Neural progenitor cell (in vitro differentiated cells): ENCODE data around the gene MED27. TPM values are rescaled to one million over a fixed set of nuclear protein-coding genes. Genes with fewer than 3 reads are reported as not detected.

ENCODE experiments used
- DNase-seq: peaks from one replicate; pipeline ENCODE4 v3.0.0-alpha.2; 2016; ENCODE audit warnings: low spot score
- H2AFZ ChIP-seq: fragments of 200-600 bp; sonication (generic); replicated peaks from 2 replicates; pipeline ENCODE4 v1.6.1; 2016; ENCODE audit warnings: antibody characterized with exemption
- H3F3A ChIP-seq: fragments of 200-600 bp; sonication (generic); 2 replicates; pipeline ENCODE4 v1.6.1; 2016; ENCODE audit warnings: antibody characterized with exemption, low read depth
- H3K27ac ChIP-seq: fragments of 200-600 bp; sonication (generic); 2 replicates; pipeline ENCODE4 v1.5.1; 2016; ENCODE audit warnings: mild to moderate bottlenecking
- H3K27me3 ChIP-seq: fragments of 200-600 bp; sonication (generic); 2 replicates; pipeline ENCODE4 v1.6.1; 2016; ENCODE audit warnings: mild to moderate bottlenecking, moderate library complexity
- H3K36me3 ChIP-seq: fragments of 200-600 bp; sonication (generic); 2 replicates; pipeline ENCODE4 v1.5.1; 2016
- H3K4me1 ChIP-seq: fragments of 200-600 bp; sonication (generic); 2 replicates; pipeline ENCODE4 v1.6.1; 2016; ENCODE audit warnings: mixed run types
- H3K4me2 ChIP-seq: fragments of 200-600 bp; sonication (generic); 2 replicates; pipeline ENCODE4 v1.6.1; 2016
- H3K4me3 ChIP-seq: fragments of 200-600 bp; sonication (generic); 2 replicates; pipeline ENCODE4 v1.5.1; 2016
- H3K79me2 ChIP-seq: fragments of 200-600 bp; sonication (generic); 2 replicates; pipeline ENCODE4 v1.6.1; 2016; ENCODE audit warnings: low read depth
- H3K9ac ChIP-seq: fragments of 200-600 bp; sonication (generic); 2 replicates; pipeline ENCODE4 v1.6.1; 2016
- H3K9me3 ChIP-seq: fragments of 200-600 bp; sonication (generic); 2 replicates; pipeline ENCODE4 v1.5.1; 2016; ENCODE audit warnings: low read depth
- H4K20me1 ChIP-seq: fragments of 200-600 bp; sonication (generic); 2 replicates; pipeline ENCODE4 v1.6.1; 2016; ENCODE audit warnings: low read depth
- H3K27ac Mint-ChIP-seq: 3 replicates; pipeline ENCODE4 v1.8.0; 2021; ENCODE audit warnings: mixed read lengths
- H3K27me3 Mint-ChIP-seq: 2 replicates; pipeline ENCODE4 v1.8.0; 2022; ENCODE audit warnings: low read depth, mild to moderate bottlenecking, inconsistent platforms, moderate library complexity, mixed read lengths; ENCODE audit not compliant: insufficient read depth
- H3K36me3 Mint-ChIP-seq: 3 replicates; pipeline ENCODE4 v1.8.0; 2021; ENCODE audit warnings: mixed read lengths
- H3K4me1 Mint-ChIP-seq: 3 replicates; pipeline ENCODE4 v1.8.0; 2021; ENCODE audit warnings: mixed read lengths
- H3K4me3 Mint-ChIP-seq: 3 replicates; pipeline ENCODE4 v1.8.0; 2021; ENCODE audit warnings: mild to moderate bottlenecking, moderate library complexity, mixed read lengths
- H3K9me3 Mint-ChIP-seq: 3 replicates; pipeline ENCODE4 v1.8.0; 2020; ENCODE audit warnings: mixed read lengths
- EZH2 ChIP-seq: fragments of 200-600 bp; sonication (generic); IDR thresholded peaks from 2 replicates; pipeline ENCODE4 v1.6.1; 2017; ENCODE audit warnings: antibody characterized with exemption, mild to moderate bottlenecking, moderate library complexity
- EZH2phosphoT487 ChIP-seq: fragments of 200-600 bp; sonication (generic); IDR thresholded peaks from 2 replicates; pipeline ENCODE4 v1.6.1; 2017; ENCODE audit warnings: antibody characterized with exemption
- total RNA-seq: library from RNA; depleted of rRNA; stranded (reverse); fragments of >200 nt; gene quantifications from 2 replicates; pipeline ENCODE4 v1.2.3, GENCODE V29; 2015; ENCODE audit warnings: low replicate concordance
- TF ChIP-seq, protein P1 (sequence below): fragments of 200-600 bp; sonication (generic); IDR thresholded peaks from 2 replicates; pipeline ENCODE4 v1.5.1; 2017; ENCODE audit warnings: antibody characterized with exemption, mild to moderate bottlenecking

The MED27 gene
- total RNA-seq, 1 donor from 2014 or later = 15.1 TPM

DNA sequence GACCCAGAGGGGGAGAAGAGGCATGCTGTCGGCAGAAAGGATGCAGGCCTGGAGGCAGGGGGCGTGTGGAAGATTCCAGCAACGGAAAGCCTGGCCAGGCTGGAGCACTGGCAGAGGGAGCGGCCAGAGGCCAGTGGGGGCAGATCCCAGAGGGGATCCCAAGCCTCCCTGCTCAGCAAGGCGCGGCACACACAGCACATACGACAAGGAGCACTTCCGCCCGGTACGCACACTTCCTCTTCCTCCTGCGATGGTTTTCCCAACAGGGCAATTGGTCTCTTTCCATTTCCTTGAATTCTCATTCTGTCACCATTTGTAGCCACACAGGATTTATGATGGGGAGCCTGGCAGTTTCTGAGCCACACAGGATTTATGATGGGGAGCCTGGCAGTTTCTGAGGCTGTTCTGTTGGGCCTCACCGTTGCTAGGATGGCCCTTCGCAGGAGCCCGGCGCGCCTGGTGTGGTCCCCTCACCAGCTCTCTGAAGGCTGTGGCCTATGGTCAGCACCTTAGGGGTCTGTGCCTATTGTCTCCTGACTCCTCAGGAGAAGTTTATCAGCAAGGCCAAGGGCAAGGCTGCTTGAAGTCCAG, 216.3 kb downstream of the MED27 start:
- Mint-ChIP-seq H3K4me3 (no peak overlapping the region), H3K4me1 (peaks cover 37% of the 10 kb centered on the region), H3K27ac (no peak overlapping the region), H3K27me3 (peaks cover 9% of the 10 kb centered on the region), H3K9me3 (no peaks in the 10 kb centered on the region), H3K36me3 (peaks cover 15% of the 10 kb centered on the region)
- no peak for TF ChIP-seq EZH2
- TF ChIP-seq EZH2phosphoT487 = no peak
- TF ChIP-seq, protein P1, sequence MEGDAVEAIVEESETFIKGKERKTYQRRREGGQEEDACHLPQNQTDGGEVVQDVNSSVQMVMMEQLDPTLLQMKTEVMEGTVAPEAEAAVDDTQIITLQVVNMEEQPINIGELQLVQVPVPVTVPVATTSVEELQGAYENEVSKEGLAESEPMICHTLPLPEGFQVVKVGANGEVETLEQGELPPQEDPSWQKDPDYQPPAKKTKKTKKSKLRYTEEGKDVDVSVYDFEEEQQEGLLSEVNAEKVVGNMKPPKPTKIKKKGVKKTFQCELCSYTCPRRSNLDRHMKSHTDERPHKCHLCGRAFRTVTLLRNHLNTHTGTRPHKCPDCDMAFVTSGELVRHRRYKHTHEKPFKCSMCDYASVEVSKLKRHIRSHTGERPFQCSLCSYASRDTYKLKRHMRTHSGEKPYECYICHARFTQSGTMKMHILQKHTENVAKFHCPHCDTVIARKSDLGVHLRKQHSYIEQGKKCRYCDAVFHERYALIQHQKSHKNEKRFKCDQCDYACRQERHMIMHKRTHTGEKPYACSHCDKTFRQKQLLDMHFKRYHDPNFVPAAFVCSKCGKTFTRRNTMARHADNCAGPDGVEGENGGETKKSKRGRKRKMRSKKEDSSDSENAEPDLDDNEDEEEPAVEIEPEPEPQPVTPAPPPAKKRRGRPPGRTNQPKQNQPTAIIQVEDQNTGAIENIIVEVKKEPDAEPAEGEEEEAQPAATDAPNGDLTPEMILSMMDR = no peak
- no peaks in the 10 kb centered on the region for H3K79me2 ChIP-seq
- no peak overlapping the region for H3K4me2 ChIP-seq
- peaks cover 2% of the 10 kb centered on the region for H4K20me1 ChIP-seq
- peaks cover 1% of the 10 kb centered on the region for H3K4me1 ChIP-seq
- no peaks in the 10 kb centered on the region for H3F3A ChIP-seq
- H2AFZ ChIP-seq = no peak overlapping the region
- H3K27ac ChIP-seq = no peak overlapping the region
- no peak overlapping the region for H3K9ac ChIP-seq
- H3K9me3 ChIP-seq = no peaks in the 10 kb centered on the region
- H3K36me3 ChIP-seq = no peaks in the 10 kb centered on the region
- DNase-seq = no peak
- H3K4me3 ChIP-seq = no peak overlapping the region
- H3K27me3 ChIP-seq = no peaks in the 10 kb centered on the region

DNA sequence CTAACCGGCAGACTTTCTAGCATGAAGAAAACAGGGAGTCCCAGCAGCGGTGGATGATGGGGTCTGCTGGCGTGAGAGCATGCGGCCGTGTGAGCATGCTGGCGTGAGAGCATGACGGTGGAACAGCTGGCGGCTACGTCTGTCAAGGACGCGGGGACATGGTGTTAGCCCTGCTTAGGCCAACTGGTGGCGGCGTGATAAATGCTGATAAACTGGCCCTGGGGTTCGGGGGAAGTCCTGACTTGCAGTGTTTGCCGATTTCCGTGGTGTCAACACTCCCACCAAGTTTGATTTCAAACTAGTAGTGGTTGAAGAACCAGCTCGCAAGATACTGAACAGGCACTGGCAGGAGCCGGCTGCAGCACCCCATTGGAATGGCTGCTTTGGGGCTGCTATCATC, 217.4 kb downstream of the MED27 start:
- no peak for DNase-seq
- TF ChIP-seq, protein P1 = no peak
- TF ChIP-seq EZH2phosphoT487 = no peak
- no peak for TF ChIP-seq EZH2

DNA sequence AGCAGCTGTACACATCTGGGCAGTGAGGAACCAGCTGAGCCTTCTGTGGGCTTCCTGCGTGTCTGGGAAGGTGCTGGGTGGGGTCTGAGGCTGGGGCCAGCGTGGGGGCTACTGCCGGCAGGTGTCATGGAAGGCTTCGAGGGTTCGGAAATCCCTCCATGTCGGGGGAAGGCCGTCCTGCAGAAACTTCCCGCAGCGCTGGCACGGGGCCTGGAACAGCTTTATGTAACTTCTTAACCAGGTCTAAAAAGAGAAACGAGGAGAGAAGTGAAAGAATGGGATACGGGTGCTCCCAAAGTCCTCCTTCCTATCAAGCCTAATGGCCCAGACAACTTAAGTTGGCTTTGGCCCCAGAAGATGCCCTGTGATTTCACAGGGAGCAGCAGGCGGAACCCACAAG, 219.2 kb downstream of the MED27 start:
- no peak overlapping the region for H3K4me2 ChIP-seq
- Mint-ChIP-seq H3K9me3 (no peaks in the 10 kb centered on the region), H3K4me3 (no peak overlapping the region), H3K27ac (peak overlapping the region; percentile 42), H3K4me1 (peaks cover 28% of the 10 kb centered on the region), H3K36me3 (peaks cover 15% of the 10 kb centered on the region), H3K27me3 (peaks cover 6% of the 10 kb centered on the region)
- H4K20me1 ChIP-seq = no peaks in the 10 kb centered on the region
- no peaks in the 10 kb centered on the region for H3K27me3 ChIP-seq
- H3K9ac ChIP-seq = no peak overlapping the region
- H3K27ac ChIP-seq = no peak overlapping the region
- H2AFZ ChIP-seq = no peak overlapping the region
- H3F3A ChIP-seq = no peaks in the 10 kb centered on the region
- no peaks in the 10 kb centered on the region for H3K9me3 ChIP-seq
- no peaks in the 10 kb centered on the region for H3K4me1 ChIP-seq
- no peak for DNase-seq
- H3K36me3 ChIP-seq = no peaks in the 10 kb centered on the region
- H3K4me3 ChIP-seq = no peak overlapping the region
- no peaks in the 10 kb centered on the region for H3K79me2 ChIP-seq
- TF ChIP-seq EZH2phosphoT487 = no peak
- TF ChIP-seq EZH2 = no peak
- TF ChIP-seq, protein P1 = no peak

More for the DNA sequence above, 217.4 kb downstream of the MED27 start:
- Histone ChIP-seq H3K79me2 (no peaks in the 10 kb centered on the region), H3K9ac (no peak overlapping the region), H4K20me1 (no peaks in the 10 kb centered on the region), H3K4me3 (no peak overlapping the region), H3F3A (no peaks in the 10 kb centered on the region), H3K9me3 (no peaks in the 10 kb centered on the region), H3K4me1 (no peaks in the 10 kb centered on the region), H3K27me3 (no peaks in the 10 kb centered on the region), H3K27ac (no peak overlapping the region), H3K4me2 (no peak overlapping the region), H2AFZ (no peak overlapping the region), H3K36me3 (no peaks in the 10 kb centered on the region)
- Mint-ChIP-seq H3K9me3 (no peaks in the 10 kb centered on the region), H3K27me3 (peaks cover 9% of the 10 kb centered on the region), H3K27ac (no peak overlapping the region), H3K4me3 (no peak overlapping the region), H3K36me3 (peaks cover 15% of the 10 kb centered on the region), H3K4me1 (peaks cover 34% of the 10 kb centered on the region)
